ENCODE results near the gene LPO.

The LPO gene

DNA sequence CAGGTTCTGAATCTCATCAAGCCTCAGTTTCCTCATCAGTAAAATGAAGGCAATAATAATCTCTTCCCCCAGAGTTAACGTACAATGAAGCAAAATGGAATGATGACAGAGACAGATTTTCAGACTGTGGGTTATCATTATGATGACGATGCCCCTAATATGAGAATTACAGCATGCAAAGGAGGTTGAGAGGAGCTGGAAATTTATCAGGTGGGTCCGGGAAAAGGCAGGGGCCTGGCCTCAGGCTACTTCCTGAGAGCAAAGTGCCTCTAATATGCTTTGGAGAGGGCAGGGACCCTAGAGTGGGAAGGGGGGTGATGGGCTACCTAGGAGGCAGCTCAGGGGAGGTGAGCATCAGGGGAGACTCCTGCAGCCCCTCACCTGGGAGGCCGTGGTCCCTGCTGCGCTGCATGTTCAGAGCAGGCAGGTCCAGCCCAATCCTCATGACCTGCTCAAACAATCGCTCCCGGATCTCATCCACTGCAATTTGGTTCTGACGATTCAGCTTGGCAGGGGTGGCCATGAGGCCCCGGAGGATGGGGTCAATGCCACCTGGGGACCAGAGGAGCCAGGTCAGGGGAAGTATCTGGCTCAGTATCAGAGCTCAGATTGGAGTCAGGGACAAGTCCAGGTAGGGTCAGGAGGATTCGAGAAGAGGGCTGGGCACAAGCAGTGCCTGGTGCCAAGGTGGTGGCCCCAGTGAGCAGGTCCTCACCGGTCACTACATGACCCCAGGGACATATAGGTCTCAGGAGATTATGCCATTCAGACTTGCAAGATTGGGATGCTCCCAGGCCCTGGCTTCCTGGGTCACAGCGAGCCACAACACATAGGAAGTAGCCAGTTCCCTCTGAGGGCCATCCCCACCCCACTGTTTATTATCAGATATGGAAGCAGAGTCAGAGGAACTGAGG is 34.2 kb downstream of the LPO start:
- no peak for DNase-seq (ENCODE audit: extremely low read depth, low read depth)
- no peak for TF ChIP-seq CTCF (IDR thresholded peaks at IDR 0.05; ENCODE audit: low read depth, low read length)

DNA sequence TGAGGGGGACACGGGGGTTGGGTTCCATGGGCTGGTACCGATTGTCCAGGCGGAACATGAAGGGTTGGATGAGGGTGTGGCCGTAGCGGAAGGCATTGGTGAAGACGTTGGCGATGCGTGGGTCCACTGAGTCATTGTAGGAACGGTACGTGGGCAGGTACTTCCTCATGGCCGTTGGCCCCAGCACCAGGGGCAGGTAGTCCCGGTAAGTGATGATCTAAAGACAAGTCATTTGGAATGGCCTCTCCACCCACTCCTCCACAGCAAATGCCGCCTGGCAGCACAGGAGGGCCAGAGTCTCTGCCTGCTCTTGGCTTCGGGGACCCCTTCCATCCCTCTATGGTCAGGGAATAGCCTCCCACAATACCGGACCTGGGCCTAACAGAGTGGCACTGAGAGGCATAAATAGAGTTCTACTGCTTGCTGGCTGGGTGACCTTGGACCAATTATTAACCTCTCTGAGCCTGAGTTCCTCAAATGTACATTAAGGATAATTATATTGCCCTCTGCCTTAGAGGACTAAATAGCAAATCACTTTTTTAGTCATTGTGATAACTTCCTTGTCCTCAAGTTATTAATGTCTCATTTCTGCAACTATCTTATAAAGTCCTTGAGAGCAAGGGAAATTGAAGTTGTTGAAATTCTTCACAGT is 35.2 kb downstream of the LPO start:
- no peak for DNase-seq (ENCODE audit: extremely low read depth, low read depth)
- TF ChIP-seq CTCF (IDR thresholded peaks at IDR 0.05; ENCODE audit: low read depth, low read length), result no peak

DNA sequence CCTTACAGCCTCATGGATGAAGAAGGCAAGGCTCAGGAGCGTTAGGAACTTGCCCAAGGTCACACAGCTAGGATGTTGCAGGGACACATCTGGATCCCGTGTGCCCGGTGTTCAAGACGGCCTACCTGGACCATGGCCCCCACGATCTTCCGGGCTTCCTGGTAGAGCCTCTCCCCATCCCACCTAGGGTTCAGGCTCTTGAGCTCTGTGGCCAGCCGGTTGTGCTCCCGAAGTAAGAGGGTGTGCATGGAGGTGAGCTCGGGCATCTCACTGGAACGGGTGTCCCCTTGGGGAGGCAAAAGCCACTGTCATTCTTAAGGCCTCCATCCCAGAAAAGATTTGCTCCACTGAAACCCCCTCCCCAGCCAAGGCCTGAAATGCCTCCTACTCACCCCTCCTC is 37.0 kb downstream of the LPO start:
- no peak for TF ChIP-seq CTCF (IDR thresholded peaks at IDR 0.05; ENCODE audit: low read depth, low read length)

GRCh38 chr17:58276423-58276822 is 38.0 kb downstream of the LPO start:
- TF ChIP-seq CTCF (IDR thresholded peaks at IDR 0.05; ENCODE audit: low read depth, low read length), result no peak
- DNase-seq (ENCODE audit: extremely low read depth, low read depth), result no peak

More for the DNA sequence above, 37.0 kb downstream of the LPO start:
- no peak for DNase-seq (ENCODE audit: extremely low read depth, low read depth)

DNA sequence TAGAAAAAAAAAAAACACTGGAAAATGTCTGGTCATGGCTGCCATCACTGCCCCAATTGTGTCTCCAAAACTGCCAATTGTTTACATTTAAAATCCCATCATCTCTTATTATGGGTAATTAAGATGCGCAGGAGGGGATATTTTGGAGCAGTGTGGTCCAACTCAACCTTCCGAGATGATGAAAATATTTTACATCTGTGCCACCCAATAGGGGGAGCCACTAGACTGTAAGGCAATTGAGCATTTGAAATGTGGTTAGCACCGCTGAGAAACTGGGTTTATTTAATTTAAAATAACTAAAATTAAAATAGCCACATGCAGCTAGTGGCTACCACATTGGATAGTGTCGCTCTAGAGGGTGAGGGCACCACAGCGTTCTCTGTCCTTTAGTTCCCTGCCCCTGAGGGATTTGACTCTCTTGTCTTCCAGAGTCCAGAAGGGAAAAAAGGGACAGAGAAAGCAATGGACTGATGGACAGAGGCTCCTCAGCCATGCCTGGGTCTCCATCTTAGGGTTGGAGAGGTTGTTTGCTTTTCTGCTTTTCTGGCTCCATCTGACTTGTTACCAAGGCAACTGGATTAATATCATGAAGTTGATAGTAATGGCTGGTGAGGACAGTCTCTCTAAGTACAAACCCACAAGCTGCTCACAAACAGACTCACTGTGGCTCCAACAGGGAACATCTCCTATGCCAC is 38.9 kb downstream of the LPO start:
- no peak for DNase-seq (ENCODE audit: extremely low read depth, low read depth)
- TF ChIP-seq CTCF (IDR thresholded peaks at IDR 0.05; ENCODE audit: low read depth, low read length), result peak; percentile 26

- TF ChIP-seq CTCF (IDR thresholded peaks at IDR 0.05; ENCODE audit: low read depth, low read length), result no peak
- DNase-seq (ENCODE audit: extremely low read depth, low read depth), result no peak
Measured at GRCh38 chr17:58277802-58278595, 39.6 kb downstream of the LPO start.

Data from AG09319 (cell line).